Adipose tissue (tissue), 3 donors: ENCODE data around the gene PRKAR1B. TPM values are rescaled to one million over a fixed set of nuclear protein-coding genes. Genes with fewer than 3 reads are reported as not detected.
"Not testable (repeated sequence)": the region's sequence is repeated elsewhere in the genome, so short reads cannot be mapped to it uniquely, and the experiment has no call there.

Experiments used
- H3K27ac ChIP-seq: one replicate; pipeline ENCODE4 v1.5.1; 2013; ENCODE audit warnings: low read depth, low read length
- WGBS, 3 donors: extraction: QIAGEN DNeasy Blood & Tissue Kit; methylation state at CpG; one replicate each; pipeline ENCODE4 v1.1.7; 2013; 5-methylcytosine and 5-hydroxymethylcytosine counted together
- polyA plus RNA-seq, 3 donors: library from polyadenylated mRNA; stranded (reverse); fragments of 200-250 nt; gene quantifications; one replicate each; pipeline ENCODE4 v1.2.3, GENCODE V29; 2013
- donor health status: healthy with polysubstance abuse.
- donor health status: Bipolar disorder and iron deficiency.
- donor health status: healthy.

PRKAR1B gene
- polyA plus RNA-seq, 3 donors: 4.0 to 10.2 (median 10.1) TPM

GRCh38 chr7:551615-551970 lies 175.5 kb downstream of the PRKAR1B start:
- 94 to 95% (median 95%) methylated on average over 9 of the region's 9 CpGs for WGBS, 3 donors
- not testable (repeated sequence) for H3K27ac ChIP-seq

GRCh38 chr7:550881-551614 lies 176.0 kb downstream of the PRKAR1B start:
- H3K27ac ChIP-seq: no peak overlapping the region
- 93 to 95% (median 93%) methylated on average over 19 of the region's 19 CpGs for WGBS, 3 donors

GRCh38 chr7:549891-550625 lies 177.0 kb downstream of the PRKAR1B start:
- no peak overlapping the region for H3K27ac ChIP-seq
- WGBS, 3 donors: 94 to 96% (median 95%) methylated on average over 31 of the region's 31 CpGs

- H3K27ac ChIP-seq: no peak overlapping the region
- 79 to 90% (median 90%) methylated on average over 39 to 43 of the region's 43 CpGs for WGBS, 3 donors
These were observed 177.8 kb downstream of the PRKAR1B start for GRCh38 chr7:549066-549890.

- 94 to 96% (median 95%) methylated on average over 11 of the region's 11 CpGs for WGBS, 3 donors
- H3K27ac ChIP-seq: no peak overlapping the region
These were observed 178.7 kb downstream of the PRKAR1B start for GRCh38 chr7:548401-548800.

- no peak overlapping the region for H3K27ac ChIP-seq
- 87 to 92% (median 89%) methylated on average over 16 of the region's 16 CpGs for WGBS, 3 donors
These were observed 181.6 kb downstream of the PRKAR1B start for GRCh38 chr7:545470-545869.

GRCh38 chr7:544338-545221 lies 182.5 kb downstream of the PRKAR1B start:
- 88 to 92% (median 91%) methylated on average over 15 to 18 of the region's 18 CpGs for WGBS, 3 donors

GRCh38 chr7:543501-544337 lies 183.4 kb downstream of the PRKAR1B start:
- 81 to 89% (median 84%) methylated on average over 14 to 18 of the region's 18 CpGs for WGBS, 3 donors
- no peak overlapping the region for H3K27ac ChIP-seq

More at GRCh38 chr7:544338-545221, 182.5 kb downstream of the PRKAR1B start:
- H3K27ac ChIP-seq: no peak overlapping the region

GRCh38 chr7:542713-543500 lies 184.2 kb downstream of the PRKAR1B start:
- H3K27ac ChIP-seq: no peak overlapping the region
- 43 to 78% (median 49%) methylated on average over 27 of the region's 27 CpGs for WGBS, 3 donors

- no peak overlapping the region for H3K27ac ChIP-seq
- WGBS, 3 donors: 84 to 88% (median 87%) methylated on average over 28 of the region's 28 CpGs
These were observed 184.9 kb downstream of the PRKAR1B start for GRCh38 chr7:542131-542712.

- 89 to 93% (median 90%) methylated on average over 15 to 17 of the region's 17 CpGs for WGBS, 3 donors
- H3K27ac ChIP-seq: no peak overlapping the region
These were observed 185.4 kb downstream of the PRKAR1B start for GRCh38 chr7:541661-542060.

- WGBS, 3 donors: 85 to 95% (median 87%) methylated on average over 10 to 12 of the region's 12 CpGs
These were observed 186.1 kb downstream of the PRKAR1B start for GRCh38 chr7:540997-541396.

GRCh38 chr7:540579-540978 lies 186.5 kb downstream of the PRKAR1B start:
- H3K27ac ChIP-seq: no peak overlapping the region
- WGBS, 3 donors: 97 to 99% (median 98%) methylated on average over 14 of the region's 14 CpGs

More at GRCh38 chr7:540997-541396, 186.1 kb downstream of the PRKAR1B start:
- no peak overlapping the region for H3K27ac ChIP-seq

GRCh38 chr7:539731-540411 lies 187.2 kb downstream of the PRKAR1B start:
- H3K27ac ChIP-seq: no peak overlapping the region
- WGBS, 3 donors: 74 to 84% (median 79%) methylated on average over 14 to 17 of the region's 17 CpGs

- WGBS, 3 donors: 80 to 83% (median 81%) methylated on average over 31 to 37 of the region's 37 CpGs
- H3K27ac ChIP-seq: no peak overlapping the region
These were observed 188.1 kb downstream of the PRKAR1B start for GRCh38 chr7:538764-539685.
